H9 (cell line): ENCODE measurements around the gene ALPG. TPM values are rescaled to one million over a fixed set of nuclear protein-coding genes. Genes with fewer than 3 reads are reported as not detected.

Experiments
- DNase-seq: peaks from one replicate; pipeline ENCODE4 v3.0.0-alpha.2; 2017
- H2AFZ ChIP-seq: one replicate; pipeline ENCODE4 v1.6.1; 2013; ENCODE audit warnings: mild to moderate bottlenecking, low read length, control low read depth, moderate library complexity
- H2AK5ac ChIP-seq: 2 replicates; pipeline ENCODE4 v1.6.1; 2013; ENCODE audit warnings: low read length, control low read depth, mixed read lengths; ENCODE audit not compliant: insufficient read length
- H2BK120ac ChIP-seq: one replicate; pipeline ENCODE4 v1.6.1; 2013; ENCODE audit warnings: low read depth, mild to moderate bottlenecking, low read length, control low read depth, inconsistent platforms; ENCODE audit not compliant: poor library complexity, severe bottlenecking
- H2BK12ac ChIP-seq: 2 replicates; pipeline ENCODE4 v1.6.1; 2013; ENCODE audit warnings: low read length, control low read depth, mixed read lengths, low read depth; ENCODE audit not compliant: insufficient read length
- H2BK15ac ChIP-seq: 2 replicates; pipeline ENCODE4 v1.6.1; 2013; ENCODE audit warnings: low read depth, low read length, control low read depth
- H2BK20ac ChIP-seq: one replicate; pipeline ENCODE4 v1.6.1; 2013; ENCODE audit warnings: low read depth, mild to moderate bottlenecking, low read length, control low read depth, inconsistent platforms; ENCODE audit not compliant: poor library complexity, severe bottlenecking
- H2BK5ac ChIP-seq: 2 replicates; pipeline ENCODE4 v1.6.1; 2013; ENCODE audit warnings: low read length, control low read depth, mixed read lengths; ENCODE audit not compliant: insufficient read length
- H3K14ac ChIP-seq: 2 replicates; pipeline ENCODE4 v1.6.1; 2013; ENCODE audit warnings: low read length, control low read depth; ENCODE audit not compliant: insufficient read depth
- H3K18ac ChIP-seq: 2 replicates; pipeline ENCODE4 v1.6.1; 2013; ENCODE audit warnings: low read depth, mild to moderate bottlenecking, mixed read lengths, low read length, control low read depth; ENCODE audit not compliant: insufficient read length
- H3K23ac ChIP-seq: 2 replicates; pipeline ENCODE4 v1.6.1; 2013; ENCODE audit warnings: low read length, control low read depth, mixed read lengths, low read depth; ENCODE audit not compliant: insufficient read length
- H3K23me2 ChIP-seq: 2 replicates; pipeline ENCODE4 v1.6.1; 2013; ENCODE audit warnings: low read depth, mild to moderate bottlenecking, mixed read lengths, low read length, control low read depth; ENCODE audit not compliant: insufficient read length, poor library complexity, severe bottlenecking
- H3K27ac ChIP-seq: 2 replicates; pipeline ENCODE4 v1.5.1; 2013; ENCODE audit warnings: low read length, control low read depth, mixed read lengths, low read depth; ENCODE audit not compliant: insufficient read length
- H3K27me3 ChIP-seq: 2 replicates; pipeline ENCODE4 v1.6.1; 2013; ENCODE audit warnings: low read length, control low read depth, inconsistent platforms; ENCODE audit not compliant: insufficient read depth
- H3K4ac ChIP-seq: 2 replicates; pipeline ENCODE4 v1.6.1; 2013; ENCODE audit warnings: low read depth, mild to moderate bottlenecking, control low read depth, inconsistent platforms, low read length, moderate library complexity
- H3K4me1 ChIP-seq: 2 replicates; pipeline ENCODE4 v1.6.1; 2013; ENCODE audit warnings: low read length, control low read depth, inconsistent platforms; ENCODE audit not compliant: insufficient read depth
- H3K4me2 ChIP-seq: 2 replicates; pipeline ENCODE4 v1.6.1; 2013; ENCODE audit warnings: low read length, control low read depth, mixed read lengths; ENCODE audit not compliant: insufficient read length, insufficient read depth
- H3K56ac ChIP-seq: 2 replicates; pipeline ENCODE4 v1.6.1; 2013; ENCODE audit warnings: low read depth, mild to moderate bottlenecking, mixed read lengths, low read length, control low read depth; ENCODE audit not compliant: insufficient read length
- H3K79me1 ChIP-seq: 2 replicates; pipeline ENCODE4 v1.6.1; 2013; ENCODE audit warnings: low read depth, mild to moderate bottlenecking, moderate library complexity, low read length, control low read depth, inconsistent platforms; ENCODE audit not compliant: insufficient read depth, poor library complexity, severe bottlenecking
- H3K79me2 ChIP-seq: 2 replicates; pipeline ENCODE4 v1.6.1; 2013; ENCODE audit warnings: low read length, control low read depth, inconsistent platforms; ENCODE audit not compliant: insufficient read depth
- H3K9ac ChIP-seq: 2 replicates; pipeline ENCODE4 v1.6.1; 2013; ENCODE audit warnings: low read length, control low read depth, mixed read lengths; ENCODE audit not compliant: insufficient read length; ENCODE audit errors: extremely low read depth
- H3K9me3 ChIP-seq: one replicate; pipeline ENCODE4 v1.6.1; 2013; ENCODE audit warnings: low read depth, low read length, inconsistent platforms; ENCODE audit not compliant: control insufficient read depth
- H3T11ph ChIP-seq: one replicate; pipeline ENCODE4 v1.6.1; 2013; ENCODE audit warnings: mild to moderate bottlenecking, low read length, control low read depth, inconsistent platforms
- H4K20me1 ChIP-seq: one replicate; pipeline ENCODE4 v1.6.1; 2013; ENCODE audit not compliant: control insufficient read depth, insufficient read length, insufficient read depth
- H4K5ac ChIP-seq: 2 replicates; pipeline ENCODE4 v1.6.1; 2013; ENCODE audit warnings: low read depth, mild to moderate bottlenecking, mixed read lengths, low read length, control low read depth; ENCODE audit not compliant: insufficient read length
- H4K8ac ChIP-seq: replicated peaks from 2 replicates; pipeline ENCODE4 v1.6.1; 2013; ENCODE audit warnings: low read length, control low read depth, mixed read lengths, low read depth; ENCODE audit not compliant: insufficient read length
- H4K91ac ChIP-seq: 2 replicates; pipeline ENCODE4 v1.6.1; 2013; ENCODE audit warnings: low read depth, mild to moderate bottlenecking, moderate library complexity, mixed read lengths, low read length, control low read depth; ENCODE audit not compliant: insufficient read length
- H3K27ac Mint-ChIP-seq, 3 experiments: 2 replicates in 2 of 3; 3 replicates in 1 of 3; pipeline ENCODE4 v1.8.0; 2020 to 2021; ENCODE audit warnings: mixed read lengths in 3 of 3, mild to moderate bottlenecking in 1 of 3, moderate library complexity in 1 of 3
- H3K27me3 Mint-ChIP-seq: 2 replicates; pipeline ENCODE4 v1.8.0; 2021; ENCODE audit warnings: low read depth, mild to moderate bottlenecking, moderate library complexity, mixed read lengths
- H3K36me3 Mint-ChIP-seq, 3 experiments: 2 replicates in 2 of 3; 3 replicates in 1 of 3; pipeline ENCODE4 v1.8.0; 2020 to 2021; ENCODE audit warnings: low read depth in 3 of 3, mixed read lengths in 3 of 3; ENCODE audit not compliant: insufficient read depth in 1 of 3
- H3K4me1 Mint-ChIP-seq, 2 experiments: 2 replicates each; pipeline ENCODE4 v1.8.0; 2020; ENCODE audit warnings: mixed read lengths in 2 of 2
- H3K4me3 Mint-ChIP-seq, 2 experiments: 2 replicates in 1 of 2; 3 replicates in 1 of 2; pipeline ENCODE4 v1.8.0; 2020 to 2021; ENCODE audit warnings: mild to moderate bottlenecking in 2 of 2, mixed read lengths in 2 of 2, moderate library complexity in 1 of 2
- H3K9me3 Mint-ChIP-seq, 2 experiments: 2 replicates in 1 of 2; 3 replicates in 1 of 2; pipeline ENCODE4 v1.8.0; 2020; ENCODE audit warnings: mild to moderate bottlenecking in 2 of 2, mixed read lengths in 2 of 2, moderate library complexity in 1 of 2
- WGBS: extraction: QIAGEN DNeasy Blood & Tissue Kit; methylation state at CpG from one replicate; pipeline ENCODE4 v1.1.7; 2013; ENCODE audit warnings: missing lambda C conversion rate, low lambda C conversion rate, mixed read lengths; ENCODE audit not compliant: insufficient read length; ENCODE audit errors: extremely low coverage; 5-methylcytosine and 5-hydroxymethylcytosine counted together
- total RNA-seq: library from RNA; stranded (reverse); gene quantifications from 2 replicates; pipeline ENCODE4 v1.2.1, GENCODE V29; 2021
- TF ChIP-seq, protein P1 (sequence below): fragments of 200-600 bp; sonication (generic); conservative IDR thresholded peaks from 3 replicates; pipeline ENCODE4 v1.8.0; 2021; ENCODE audit warnings: antibody characterized with exemption, mild to moderate bottlenecking

Gene ALPG
- total RNA-seq, 1 experiment from 2014 or later = 1.3 TPM

DNA sequence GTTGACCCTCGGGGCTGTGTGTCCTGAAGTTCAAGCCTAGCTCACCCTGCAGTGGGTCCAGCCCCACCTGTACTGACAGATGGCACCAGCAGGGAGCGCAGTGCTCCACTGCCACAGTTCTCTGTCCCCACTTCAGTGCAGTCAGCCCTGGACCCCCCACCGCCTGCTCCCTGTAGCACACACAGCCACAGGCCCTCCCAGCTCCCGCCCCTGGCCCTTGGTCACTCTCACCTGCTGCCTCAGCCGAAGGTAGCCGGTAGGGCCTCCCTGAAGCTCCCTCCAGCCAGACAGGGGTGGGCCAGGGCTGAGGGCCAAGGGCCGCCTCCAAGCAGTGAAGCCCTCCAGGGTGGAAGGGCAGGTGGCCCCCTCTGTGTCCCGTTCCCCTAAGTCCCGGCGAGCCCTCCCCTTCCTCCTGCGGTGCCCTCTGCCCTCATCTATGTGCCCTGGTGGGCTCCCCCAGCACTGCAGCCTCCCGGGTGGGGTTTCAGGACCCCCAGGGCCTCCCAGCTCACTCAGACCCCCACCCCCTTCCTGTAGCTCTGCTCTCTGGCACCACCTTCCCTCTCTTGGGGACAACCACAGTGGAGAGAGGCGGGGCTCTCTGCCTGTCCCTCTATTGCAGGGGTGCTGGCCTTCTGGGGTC, 38.9 kb upstream of the ALPG start:
- DNase-seq = peak; percentile 87
- TF ChIP-seq, protein P1, sequence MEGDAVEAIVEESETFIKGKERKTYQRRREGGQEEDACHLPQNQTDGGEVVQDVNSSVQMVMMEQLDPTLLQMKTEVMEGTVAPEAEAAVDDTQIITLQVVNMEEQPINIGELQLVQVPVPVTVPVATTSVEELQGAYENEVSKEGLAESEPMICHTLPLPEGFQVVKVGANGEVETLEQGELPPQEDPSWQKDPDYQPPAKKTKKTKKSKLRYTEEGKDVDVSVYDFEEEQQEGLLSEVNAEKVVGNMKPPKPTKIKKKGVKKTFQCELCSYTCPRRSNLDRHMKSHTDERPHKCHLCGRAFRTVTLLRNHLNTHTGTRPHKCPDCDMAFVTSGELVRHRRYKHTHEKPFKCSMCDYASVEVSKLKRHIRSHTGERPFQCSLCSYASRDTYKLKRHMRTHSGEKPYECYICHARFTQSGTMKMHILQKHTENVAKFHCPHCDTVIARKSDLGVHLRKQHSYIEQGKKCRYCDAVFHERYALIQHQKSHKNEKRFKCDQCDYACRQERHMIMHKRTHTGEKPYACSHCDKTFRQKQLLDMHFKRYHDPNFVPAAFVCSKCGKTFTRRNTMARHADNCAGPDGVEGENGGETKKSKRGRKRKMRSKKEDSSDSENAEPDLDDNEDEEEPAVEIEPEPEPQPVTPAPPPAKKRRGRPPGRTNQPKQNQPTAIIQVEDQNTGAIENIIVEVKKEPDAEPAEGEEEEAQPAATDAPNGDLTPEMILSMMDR = peak; percentile 73
- no peaks in the 10 kb centered on the region for H3K9me3 Mint-ChIP-seq

More for the DNA sequence above, 38.9 kb upstream of the ALPG start:
- H3K14ac ChIP-seq = no peak overlapping the region
- no peaks in the 10 kb centered on the region for H3K79me2 ChIP-seq
- no peak overlapping the region for H2BK15ac ChIP-seq
- Mint-ChIP-seq H3K4me1 (peaks cover 12 to 35% of the 10 kb centered on the region in 2 experiments), H3K27me3 (peaks cover 4% of the 10 kb centered on the region; the same call in 1 of the 2 replicates), H3K36me3 (no peaks in the 10 kb centered on the region; a peak in 2 of 7 replicates), H3K4me3 (no peak overlapping the region), H3K27ac (peak overlapping the region in 1 of 3 experiments; percentile 40; a peak in 1 of 7 replicates)
- no peak overlapping the region for H3T11ph ChIP-seq
- H3K27ac ChIP-seq = no peak overlapping the region
- H4K20me1 ChIP-seq = no peaks in the 10 kb centered on the region
- no peak overlapping the region for H3K4ac ChIP-seq
- no peak overlapping the region for H4K5ac ChIP-seq
- no peaks in the 10 kb centered on the region for H3K9me3 ChIP-seq
- WGBS = no CpG with 5 or more reads among the region's 13 CpGs
- no peaks in the 10 kb centered on the region for H3K27me3 ChIP-seq
- H3K4me2 ChIP-seq = no peak overlapping the region
- no peak overlapping the region for H3K56ac ChIP-seq
- no peak overlapping the region for H2AK5ac ChIP-seq
- H2BK5ac ChIP-seq = no peak overlapping the region
- no peaks in the 10 kb centered on the region for H3K4me1 ChIP-seq
- no peak overlapping the region for H4K91ac ChIP-seq
- H2BK20ac ChIP-seq = no peak overlapping the region
- H3K18ac ChIP-seq = no peak overlapping the region
- H3K9ac ChIP-seq = no peak overlapping the region
- no peaks in the 10 kb centered on the region for H3K23me2 ChIP-seq
- no peak overlapping the region for H2AFZ ChIP-seq
- H3K79me1 ChIP-seq = no peaks in the 10 kb centered on the region
- H3K23ac ChIP-seq = no peak overlapping the region
- H2BK12ac ChIP-seq = no peak overlapping the region
- no peak overlapping the region for H2BK120ac ChIP-seq
- no peak overlapping the region for H4K8ac ChIP-seq
